Measurements from ENCODE around the gene LYRM4.

- TF ChIP-seq CTCF (IDR thresholded peaks at IDR 0.05) (no peak), EZH2 (IDR thresholded peaks at IDR 0.05; ENCODE audit: borderline replicate concordance, insufficient read depth, low read depth, low read length, poor library complexity, severe bottlenecking) (no peak)
These were observed 104.1 kb downstream of the LYRM4 start for GRCh38 chr6:5156627-5157026.
